ENCODE measurements around the gene TMEM121. TPM values are rescaled to one million over a fixed set of nuclear protein-coding genes. Genes with fewer than 3 reads are reported as not detected.
"Not testable (repeated sequence)": the region's sequence is repeated elsewhere in the genome, so short reads cannot be mapped to it uniquely, and the experiment has no call there.

TMEM121 gene
- total RNA-seq, 1 experiment from 2014 or later, result not detected

GRCh38 chr14:105578070-105578469 lies 51.7 kb downstream of the TMEM121 start:
- H3K4me3 ChIP-seq (ENCODE audit: low read length), result no peak overlapping the region
- H3K27ac ChIP-seq (ENCODE audit: low read length), result peak overlapping the region; percentile 96
- H3K9ac ChIP-seq (ENCODE audit: low read length), result peak overlapping the region; percentile 70
- H3K9me3 ChIP-seq (ENCODE audit: low read length), result peaks cover 5% of the 10 kb centered on the region; the same call in 1 of the 2 replicates
- no peaks in the 10 kb centered on the region for H3K79me2 ChIP-seq (ENCODE audit: low read length)
- no peaks in the 10 kb centered on the region for H3K36me3 ChIP-seq (ENCODE audit: insufficient read depth, low read length)
- DNase-seq, result peak; percentile 42
- peaks cover 68% of the 10 kb centered on the region for H3K4me1 ChIP-seq (ENCODE audit: low read length)
- no peak overlapping the region for H2AFZ ChIP-seq (ENCODE audit: low read length)
- H3K9me2 ChIP-seq (replicated peaks; ENCODE audit: insufficient read depth, low read length), result no peaks in the 10 kb centered on the region
- no peaks in the 10 kb centered on the region for H4K20me1 ChIP-seq (ENCODE audit: insufficient read depth, low read depth, low read length)
- H3K4me2 ChIP-seq (ENCODE audit: low read depth, low read length, poor library complexity, severe bottlenecking), result peak overlapping the region; percentile 41
- H3K27me3 ChIP-seq (ENCODE audit: low read length), result no peaks in the 10 kb centered on the region

DNA sequence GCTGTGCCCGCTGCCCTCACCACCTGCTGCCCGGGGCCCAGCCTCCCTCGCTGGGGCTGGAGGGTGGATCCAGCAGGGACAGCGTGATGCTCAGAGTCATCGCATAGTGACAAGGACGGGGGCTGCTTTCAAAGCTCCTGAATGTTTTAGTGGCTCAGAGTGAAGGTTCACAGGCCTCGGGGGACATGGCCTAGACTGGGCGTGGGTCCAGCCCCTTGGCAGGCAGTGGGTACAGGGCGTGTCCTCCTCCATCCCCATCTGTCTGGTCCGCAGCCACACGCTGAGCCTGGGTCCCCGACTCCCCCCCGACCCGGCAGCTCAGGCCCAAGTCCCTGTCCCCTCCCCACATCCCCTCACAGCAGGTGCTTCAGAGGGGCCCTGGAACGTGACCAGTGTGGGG lies 52.8 kb downstream of the TMEM121 start:
- not testable (repeated sequence) for H3K4me2 ChIP-seq (ENCODE audit: low read depth, low read length, poor library complexity, severe bottlenecking); H3K36me3 ChIP-seq (ENCODE audit: insufficient read depth, low read length); H3K9ac ChIP-seq (ENCODE audit: low read length); H2AFZ ChIP-seq (ENCODE audit: low read length); H3K27ac ChIP-seq (ENCODE audit: low read length); H3K9me2 ChIP-seq (replicated peaks; ENCODE audit: insufficient read depth, low read length); H3K79me2 ChIP-seq (ENCODE audit: low read length); DNase-seq; H3K9me3 ChIP-seq (ENCODE audit: low read length); H3K27me3 ChIP-seq (ENCODE audit: low read length); H3K4me3 ChIP-seq (ENCODE audit: low read length); H4K20me1 ChIP-seq (ENCODE audit: insufficient read depth, low read depth, low read length)
- peaks cover 56% of the 10 kb centered on the region for H3K4me1 ChIP-seq (ENCODE audit: low read length)

Other genes starting within 250 kb of the TMEM121 start
- gene BRF1, start 225.6 kb upstream of the TMEM121 start, total RNA-seq (2014; rRNA removed; shearing (Covaris generic); ENCODE audit: low replicate concordance), result 19.0 and 54.9 TPM in 2 replicates
- 32.4 and 55.8 TPM in 2 replicates for gene PACS2, start 211.8 kb upstream of the TMEM121 start, total RNA-seq (2014; rRNA removed; shearing (Covaris generic); ENCODE audit: low replicate concordance)
- gene TEX22, start 128.0 kb upstream of the TMEM121 start, total RNA-seq (2014; rRNA removed; shearing (Covaris generic); ENCODE audit: low replicate concordance), result 0.67 and 1.7 TPM in 2 replicates
- 94.6 and 204 TPM in 2 replicates for gene MTA1, start 106.8 kb upstream of the TMEM121 start, total RNA-seq (2014; rRNA removed; shearing (Covaris generic); ENCODE audit: low replicate concordance)
- gene CRIP2, start 51.8 kb upstream of the TMEM121 start, total RNA-seq (2014; rRNA removed; shearing (Covaris generic); ENCODE audit: low replicate concordance), result 0.45 TPM in 1 of 2 replicates, not detected in the other
- gene CRIP1, start 39.7 kb upstream of the TMEM121 start, total RNA-seq (2014; rRNA removed; shearing (Covaris generic); ENCODE audit: low replicate concordance), result 140 and 285 TPM in 2 replicates
- gene TEDC1, start 35.3 kb upstream of the TMEM121 start, total RNA-seq (2014; rRNA removed; shearing (Covaris generic); ENCODE audit: low replicate concordance), result 9.8 and 35.6 TPM in 2 replicates